Activated CD8-positive, alpha-beta memory T cell treated with anti-CD3 and anti-CD28 coated beads, Interleukin-2, amount 50 U/mL, for 24 hours (primary cell): ENCODE results near the gene TSPAN14.

ENCODE experiments used
- DNase-seq: peaks from one replicate; pipeline ENCODE4 v3.0.0-alpha.2; 2020; ENCODE audit errors: extremely low read depth

TSPAN14 gene

GRCh38 chr10:80421707-80422536 is 32.2 kb upstream of the TSPAN14 start:
- DNase-seq: no peak

DNA sequence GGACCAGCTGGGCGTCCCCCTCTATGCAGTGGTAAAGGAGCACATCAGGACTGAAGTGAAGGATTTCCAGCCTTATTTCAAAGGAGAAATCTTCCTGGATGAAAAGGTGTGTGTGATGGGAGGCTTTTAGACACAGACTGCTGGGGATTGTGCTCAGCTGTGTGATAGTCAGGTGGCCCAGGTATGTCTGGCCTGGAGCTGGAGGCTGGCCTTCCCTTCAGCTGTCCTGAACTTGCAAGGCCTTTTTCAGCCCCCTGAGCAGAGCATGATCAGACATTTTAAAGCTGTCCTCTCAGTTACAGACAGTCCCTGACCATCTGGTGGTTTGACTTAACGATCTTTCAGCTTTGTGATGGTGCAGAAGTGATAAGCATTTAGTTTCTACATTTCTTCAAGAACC is 28.2 kb upstream of the TSPAN14 start:
- no peak for DNase-seq

GRCh38 chr10:80427541-80427940 is 26.6 kb upstream of the TSPAN14 start:
- DNase-seq: no peak

DNA sequence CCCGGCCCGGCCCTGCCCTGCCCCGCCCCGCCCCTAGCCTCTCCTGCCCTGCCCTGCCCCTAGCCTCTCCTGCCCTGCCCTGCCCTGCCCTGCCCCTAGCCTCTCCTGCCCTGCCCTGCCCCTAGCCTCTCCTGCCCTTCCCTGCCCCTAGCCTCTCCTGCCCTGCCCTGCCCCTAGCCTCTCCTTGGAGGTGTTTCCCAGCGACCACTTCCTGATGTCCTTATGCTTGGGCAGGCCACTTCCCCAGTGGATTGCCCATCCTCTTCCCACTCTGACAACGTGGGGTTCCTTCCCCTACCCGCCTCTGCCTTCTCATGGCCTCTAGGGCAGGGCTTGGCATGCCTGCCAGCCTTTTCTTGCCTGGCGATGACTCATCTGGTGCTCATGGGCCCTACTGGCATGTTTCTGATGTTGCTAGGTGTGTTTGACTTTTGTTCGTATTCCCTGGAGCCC is 24.6 kb upstream of the TSPAN14 start:
- DNase-seq: no peak

GRCh38 chr10:80433134-80433533 is 21.0 kb upstream of the TSPAN14 start:
- DNase-seq: no peak

DNA sequence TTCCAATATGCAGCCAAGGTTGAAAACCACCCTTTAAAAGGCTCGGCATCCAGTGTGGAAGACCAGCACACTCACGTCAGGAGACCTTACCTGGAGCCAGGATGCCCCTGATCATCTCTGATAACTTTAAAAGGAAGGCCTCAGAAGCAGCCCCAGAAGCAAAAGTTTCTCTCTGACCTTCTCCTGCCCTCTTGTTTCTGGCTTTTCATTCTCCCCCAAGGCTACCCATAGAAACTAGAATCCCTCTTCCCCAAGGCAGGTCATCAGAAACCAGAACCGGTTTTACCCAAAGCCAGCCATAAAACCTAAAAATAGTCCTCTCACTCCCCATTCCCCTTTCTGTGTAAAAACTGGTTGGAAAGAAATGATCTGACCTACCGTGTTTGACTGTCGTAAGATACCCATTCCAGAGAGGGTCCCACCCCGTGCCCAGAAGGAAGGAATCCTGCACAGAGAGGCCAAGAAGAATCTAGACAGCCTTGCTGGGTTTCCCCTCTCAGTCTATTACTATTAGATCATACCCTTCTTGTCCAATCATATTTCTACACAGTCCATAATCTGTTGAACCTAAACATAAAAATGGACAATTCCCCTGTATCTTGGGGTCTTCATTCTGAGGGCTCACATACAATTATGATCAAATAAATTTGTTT is 17.5 kb upstream of the TSPAN14 start:
- no peak for DNase-seq

DNA sequence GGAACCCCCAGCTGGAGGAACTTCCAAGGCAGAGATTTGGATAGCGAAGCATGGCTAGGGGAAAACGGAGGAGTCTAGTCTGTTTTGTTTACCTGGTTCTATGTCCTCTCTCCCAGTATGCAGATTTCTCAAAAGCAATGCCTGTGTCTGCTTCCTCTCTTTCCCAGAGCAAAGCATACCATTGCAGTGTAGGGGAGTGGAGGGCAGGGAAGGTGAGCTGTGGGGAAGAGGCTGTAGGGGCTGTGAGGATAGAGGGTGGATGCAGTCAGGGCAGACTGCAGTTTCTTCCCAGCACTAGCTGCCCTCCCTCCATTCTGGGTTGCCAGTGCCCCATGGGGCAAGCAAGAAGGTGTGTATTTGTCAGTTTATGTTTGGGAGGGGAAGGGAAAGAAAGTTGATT is 16.9 kb upstream of the TSPAN14 start:
- DNase-seq: no peak

DNA sequence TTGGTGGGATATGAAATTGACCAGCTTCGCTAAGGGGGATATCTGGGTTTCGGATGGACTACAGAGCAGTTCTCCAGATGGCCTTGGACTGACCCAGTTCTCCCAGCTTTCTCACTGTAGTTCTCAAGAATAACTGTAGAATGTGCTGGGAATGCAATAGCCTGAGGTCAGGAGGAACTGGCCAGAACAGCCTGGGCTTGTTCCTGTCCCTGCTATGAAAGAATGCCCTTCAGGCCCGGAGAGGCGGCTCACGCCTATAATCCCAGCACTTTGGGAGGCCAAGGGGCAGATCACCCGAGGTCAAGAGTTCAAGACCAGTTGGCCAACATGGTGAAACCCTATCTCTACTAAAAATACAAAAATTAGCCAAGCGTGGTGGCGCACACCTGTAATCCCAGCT is 12.3 kb upstream of the TSPAN14 start:
- DNase-seq: no peak

GRCh38 chr10:80442879-80443278 is 11.2 kb upstream of the TSPAN14 start:
- DNase-seq: no peak

DNA sequence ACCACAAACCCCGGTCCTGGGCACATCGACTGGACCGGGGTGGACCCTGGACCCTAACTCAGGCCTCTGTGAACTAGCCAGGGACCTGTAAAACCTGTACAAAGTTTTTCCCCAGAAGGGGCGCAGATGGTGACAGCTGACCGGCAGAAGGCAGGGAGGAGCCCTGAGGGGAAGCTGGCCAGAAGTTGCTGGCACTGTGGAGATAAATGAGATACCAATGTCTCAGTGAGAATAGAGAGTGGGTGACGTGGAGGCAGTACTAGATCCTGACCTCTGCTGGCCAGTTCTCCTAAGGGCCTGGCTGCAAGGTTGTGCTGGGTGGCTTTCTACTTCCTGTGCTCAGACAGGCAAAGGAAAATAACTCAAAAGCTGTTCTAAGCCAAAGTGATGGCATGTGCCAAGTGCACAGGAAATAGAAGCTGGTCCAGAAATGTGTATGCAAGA is 10.6 kb upstream of the TSPAN14 start:
- DNase-seq: no peak

- DNase-seq: no peak
Measured at GRCh38 chr10:80444124-80444523, 10.0 kb upstream of the TSPAN14 start.

GRCh38 chr10:80444646-80445319 is 9.3 kb upstream of the TSPAN14 start:
- DNase-seq: no peak

DNA sequence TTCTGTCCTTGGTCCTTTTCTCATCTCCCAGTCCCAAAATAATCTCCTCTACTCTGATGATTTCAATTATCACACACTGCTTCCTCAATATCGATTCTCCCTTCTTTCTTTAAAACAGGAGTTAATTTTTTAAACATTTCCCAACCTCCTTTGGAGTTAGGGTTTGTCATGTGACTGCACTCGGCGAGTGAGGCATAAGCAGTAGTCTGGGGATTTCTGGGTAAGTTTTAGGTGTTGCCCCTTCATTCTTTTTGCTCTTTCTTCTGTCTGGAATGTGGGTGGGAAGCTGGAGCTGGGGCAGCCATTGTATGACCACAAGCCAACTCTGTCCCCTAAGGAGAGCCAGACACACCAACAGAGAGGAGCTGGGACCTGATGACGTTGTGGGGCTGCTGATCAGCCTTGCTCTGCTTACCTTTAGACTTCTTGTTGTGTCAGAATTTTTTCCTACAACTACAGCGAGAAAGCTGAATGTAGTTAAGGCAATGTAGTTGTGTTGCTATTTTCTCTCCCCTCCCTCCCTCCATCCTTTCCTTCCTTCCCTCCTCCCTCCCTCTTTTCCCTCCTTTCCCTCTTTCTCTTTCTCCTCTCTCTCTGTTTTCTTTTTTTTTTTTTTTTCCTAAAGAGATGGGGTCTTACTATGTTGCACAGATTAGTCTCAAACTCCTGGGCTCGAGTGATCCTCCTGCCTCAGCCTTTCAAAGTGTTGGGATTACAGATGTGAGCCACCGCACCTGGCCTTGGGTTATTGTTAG is 6.5 kb upstream of the TSPAN14 start:
- no peak for DNase-seq

GRCh38 chr10:80448209-80448942 is 5.7 kb upstream of the TSPAN14 start:
- DNase-seq: no peak

GRCh38 chr10:80449520-80449919 is 4.6 kb upstream of the TSPAN14 start:
- DNase-seq: no peak

DNA sequence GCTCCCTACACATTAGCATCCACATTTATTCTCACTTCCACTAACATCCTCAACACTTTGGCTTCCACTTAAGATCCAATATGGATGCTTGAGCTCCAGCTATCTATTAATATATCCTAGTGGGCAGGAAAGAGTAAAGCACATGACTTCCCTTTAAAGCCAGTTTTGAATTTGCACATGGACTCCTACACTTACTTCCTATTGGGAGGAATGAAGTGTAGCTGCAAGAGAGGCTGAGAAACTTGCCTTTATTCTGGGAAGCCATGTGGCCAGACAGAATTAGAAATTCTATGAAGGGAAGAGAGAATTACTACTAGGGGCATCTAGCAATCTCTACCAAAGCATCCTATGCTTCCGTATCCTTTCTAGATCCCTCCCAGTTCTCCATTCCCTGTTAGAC is 3.0 kb upstream of the TSPAN14 start:
- no peak for DNase-seq

DNA sequence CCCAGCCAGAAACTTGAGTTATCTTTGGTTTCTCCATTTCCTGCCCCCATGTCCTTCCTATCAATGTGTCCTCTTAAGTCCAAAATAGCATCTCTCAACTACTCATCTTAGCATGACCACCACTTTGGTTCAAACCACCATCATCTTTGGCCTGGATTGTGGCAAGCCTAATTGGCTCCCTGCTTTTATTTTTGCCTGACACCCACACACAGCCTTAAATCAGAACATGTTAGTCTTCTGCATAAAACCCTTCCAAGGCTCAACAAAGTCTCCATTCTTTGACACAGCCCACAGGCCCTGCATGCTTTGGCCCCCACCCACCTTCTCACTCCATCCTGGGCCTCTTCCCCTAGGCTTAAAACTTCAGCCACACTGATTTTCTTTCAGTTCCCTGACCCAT is 2.0 kb upstream of the TSPAN14 start:
- no peak for DNase-seq

GRCh38 chr10:80452640-80453039 is 1.5 kb upstream of the TSPAN14 start:
- DNase-seq: no peak

DNA sequence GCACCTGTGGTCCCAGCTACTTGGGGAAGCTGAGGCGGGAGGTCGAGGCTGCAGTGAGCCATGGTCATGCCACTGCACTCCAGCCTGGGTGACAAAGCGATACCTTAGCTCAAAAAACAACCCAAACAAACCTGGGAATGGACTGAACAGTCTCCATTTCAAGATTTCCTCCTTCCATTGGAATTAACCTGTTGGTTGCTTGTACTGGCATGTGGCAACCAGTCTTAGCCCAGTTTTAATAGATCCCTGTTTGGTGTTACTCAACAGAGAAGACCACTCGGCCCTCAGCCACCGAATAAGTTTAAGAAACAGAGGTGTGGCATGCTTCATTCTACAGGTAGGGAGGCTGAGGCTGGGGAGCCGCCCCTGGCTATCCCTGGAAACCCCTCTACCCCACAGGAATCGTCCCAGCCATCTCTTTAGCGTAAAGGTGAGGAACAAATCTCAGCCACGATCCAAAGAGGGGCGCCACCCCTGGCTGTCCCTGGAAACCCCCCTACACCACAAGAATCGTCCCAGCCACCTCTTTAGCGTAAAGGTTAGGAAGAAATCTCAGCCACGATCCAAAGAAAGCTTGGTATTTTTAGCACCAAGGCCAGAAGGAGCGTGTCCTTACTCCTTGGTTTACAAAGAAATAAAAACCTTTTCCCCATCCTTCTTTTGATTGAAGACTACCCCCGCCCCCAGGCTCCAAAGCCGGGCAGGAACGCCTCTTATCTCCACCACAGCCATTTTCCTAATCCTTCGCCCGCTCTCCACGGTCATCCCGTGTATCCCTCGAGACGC is 861 bp upstream of the TSPAN14 start:
- DNase-seq: no peak
